ENCODE measurements around the gene PRLH. TPM values are rescaled to one million over a fixed set of nuclear protein-coding genes. Genes with fewer than 3 reads are reported as not detected.

The PRLH gene
- total RNA-seq, 1 donor from 2014 or later: not detected

DNA sequence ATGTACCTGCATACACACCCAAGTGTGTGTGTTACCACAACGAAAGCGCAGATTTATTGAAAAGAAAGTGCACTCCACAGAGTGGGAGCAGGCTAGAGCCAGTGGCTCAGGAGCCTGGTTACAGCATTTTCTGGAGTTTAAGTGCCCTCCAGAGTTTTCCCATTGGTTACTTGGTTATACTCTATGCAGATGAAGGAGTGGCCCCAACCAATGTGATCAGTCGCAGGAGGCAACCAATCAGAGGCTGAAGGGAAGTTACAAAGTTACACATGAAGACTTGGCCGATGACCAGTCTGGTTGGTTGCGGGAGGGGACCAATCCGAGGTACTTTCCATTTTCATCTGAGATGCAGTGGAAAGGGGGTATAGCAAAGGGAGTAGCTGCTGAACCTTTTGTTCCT is 13.5 kb upstream of the PRLH start:
- Mint-ChIP-seq H3K4me3 (ENCODE audit: unreplicated experiment) (no peak overlapping the region), H3K27ac (ENCODE audit: unreplicated experiment) (no peak overlapping the region), H3K4me1 (ENCODE audit: unreplicated experiment) (peaks cover 4% of the 10 kb centered on the region), H3K36me3 (ENCODE audit: unreplicated experiment) (peaks cover 32% of the 10 kb centered on the region), H3K9me3 (ENCODE audit: unreplicated experiment) (peaks cover 13% of the 10 kb centered on the region), H3K27me3 (ENCODE audit: unreplicated experiment) (no peaks in the 10 kb centered on the region)
- DNase-seq (ENCODE audit: extremely low spot score, unreplicated experiment): no peak
- TF ChIP-seq, protein P1, sequence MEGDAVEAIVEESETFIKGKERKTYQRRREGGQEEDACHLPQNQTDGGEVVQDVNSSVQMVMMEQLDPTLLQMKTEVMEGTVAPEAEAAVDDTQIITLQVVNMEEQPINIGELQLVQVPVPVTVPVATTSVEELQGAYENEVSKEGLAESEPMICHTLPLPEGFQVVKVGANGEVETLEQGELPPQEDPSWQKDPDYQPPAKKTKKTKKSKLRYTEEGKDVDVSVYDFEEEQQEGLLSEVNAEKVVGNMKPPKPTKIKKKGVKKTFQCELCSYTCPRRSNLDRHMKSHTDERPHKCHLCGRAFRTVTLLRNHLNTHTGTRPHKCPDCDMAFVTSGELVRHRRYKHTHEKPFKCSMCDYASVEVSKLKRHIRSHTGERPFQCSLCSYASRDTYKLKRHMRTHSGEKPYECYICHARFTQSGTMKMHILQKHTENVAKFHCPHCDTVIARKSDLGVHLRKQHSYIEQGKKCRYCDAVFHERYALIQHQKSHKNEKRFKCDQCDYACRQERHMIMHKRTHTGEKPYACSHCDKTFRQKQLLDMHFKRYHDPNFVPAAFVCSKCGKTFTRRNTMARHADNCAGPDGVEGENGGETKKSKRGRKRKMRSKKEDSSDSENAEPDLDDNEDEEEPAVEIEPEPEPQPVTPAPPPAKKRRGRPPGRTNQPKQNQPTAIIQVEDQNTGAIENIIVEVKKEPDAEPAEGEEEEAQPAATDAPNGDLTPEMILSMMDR (IDR thresholded peaks at IDR 0.05): no peak

DNA sequence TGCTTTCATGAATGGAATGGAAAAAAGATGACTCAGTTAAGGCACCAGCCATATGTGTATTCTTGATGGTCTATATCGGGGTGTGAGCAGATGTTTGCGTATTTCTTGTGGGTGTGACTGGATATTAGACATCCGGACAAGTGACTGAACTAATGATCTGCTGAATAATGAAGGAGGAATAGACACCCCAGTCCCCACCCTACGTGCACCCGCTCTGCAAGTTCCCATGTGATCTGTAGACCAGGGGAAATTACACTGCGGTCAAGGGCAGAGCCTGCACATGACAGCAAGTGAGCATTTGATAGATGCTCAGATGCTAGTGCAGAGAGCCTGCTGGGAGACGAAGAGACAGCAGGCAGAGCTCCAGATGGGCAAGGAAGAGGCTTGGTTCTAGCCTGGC is 12.4 kb upstream of the PRLH start:
- Mint-ChIP-seq H3K9me3 (ENCODE audit: unreplicated experiment) (peaks cover 13% of the 10 kb centered on the region), H3K4me3 (ENCODE audit: unreplicated experiment) (no peak overlapping the region), H3K4me1 (ENCODE audit: unreplicated experiment) (peaks cover 7% of the 10 kb centered on the region), H3K27ac (ENCODE audit: unreplicated experiment) (no peak overlapping the region), H3K36me3 (ENCODE audit: unreplicated experiment) (peaks cover 32% of the 10 kb centered on the region), H3K27me3 (ENCODE audit: unreplicated experiment) (no peaks in the 10 kb centered on the region)
- TF ChIP-seq, protein P1 (IDR thresholded peaks at IDR 0.05): no peak
- DNase-seq (ENCODE audit: extremely low spot score, unreplicated experiment): no peak

DNA sequence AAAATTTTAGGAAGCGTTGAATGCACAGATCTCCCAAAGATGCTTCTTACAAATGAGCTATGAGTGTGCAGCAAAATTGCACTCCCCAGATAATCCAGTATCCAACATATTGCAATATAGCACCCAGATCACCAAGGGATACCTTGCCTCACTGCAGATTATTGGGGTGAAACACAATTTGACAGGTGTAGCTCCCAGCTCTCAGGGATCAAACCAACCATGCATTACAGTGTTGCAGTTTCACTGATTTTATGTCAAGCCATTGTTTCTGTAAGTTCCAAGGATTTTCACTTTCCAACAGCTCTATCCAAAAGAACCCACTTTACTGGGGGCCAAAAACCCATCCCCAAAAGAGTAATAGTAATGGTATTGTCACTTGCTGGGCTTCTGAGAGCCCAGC is 10.8 kb upstream of the PRLH start:
- TF ChIP-seq, protein P1 (IDR thresholded peaks at IDR 0.05): no peak
- no peak for DNase-seq (ENCODE audit: extremely low spot score, unreplicated experiment)
- Mint-ChIP-seq H3K4me3 (ENCODE audit: unreplicated experiment) (no peak overlapping the region), H3K4me1 (ENCODE audit: unreplicated experiment) (peaks cover 11% of the 10 kb centered on the region), H3K9me3 (ENCODE audit: unreplicated experiment) (peaks cover 13% of the 10 kb centered on the region), H3K27ac (ENCODE audit: unreplicated experiment) (no peak overlapping the region), H3K36me3 (ENCODE audit: unreplicated experiment) (peaks cover 32% of the 10 kb centered on the region), H3K27me3 (ENCODE audit: unreplicated experiment) (no peaks in the 10 kb centered on the region)

DNA sequence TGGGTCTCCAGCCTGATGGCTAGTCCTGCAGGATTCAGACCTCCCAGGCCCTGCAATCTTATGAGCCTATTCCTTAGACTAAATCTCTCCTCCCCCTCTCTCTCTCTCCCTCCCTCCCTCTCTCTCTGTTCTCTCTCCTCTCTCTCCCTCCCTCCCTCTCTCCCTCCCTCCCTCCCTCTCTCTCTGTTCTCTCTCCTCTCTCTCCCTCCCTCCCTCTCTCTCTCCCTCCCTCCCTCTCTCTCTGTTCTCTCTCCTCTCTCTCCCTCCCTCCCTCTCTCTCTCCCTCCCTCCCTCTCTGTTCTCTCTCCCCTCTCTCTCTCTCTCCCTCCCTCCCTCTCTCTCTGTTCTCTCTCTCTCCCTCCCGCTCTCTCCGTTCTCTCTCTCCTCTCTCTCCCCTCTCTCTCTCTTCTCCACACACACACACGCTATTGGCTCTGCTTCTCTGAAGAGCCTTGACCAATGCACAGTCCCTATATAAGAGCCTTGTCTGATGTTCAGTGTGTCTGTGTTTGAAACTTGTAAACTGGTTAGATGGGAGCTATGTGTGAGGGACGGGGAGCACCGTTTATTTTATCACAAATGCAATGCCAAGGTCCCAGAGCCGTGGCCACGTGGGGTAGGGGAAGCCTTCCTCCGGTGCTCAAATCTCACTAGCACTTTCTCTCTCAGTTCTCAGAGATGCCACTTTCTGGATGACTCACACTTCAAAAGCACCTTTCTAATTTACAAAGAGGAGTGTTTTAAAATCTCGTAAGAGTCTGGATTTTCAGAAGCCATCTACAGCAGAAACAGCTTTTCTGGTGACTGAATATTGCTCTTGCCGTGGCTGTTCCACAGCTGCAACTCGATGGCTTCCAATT is 9.4 kb upstream of the PRLH start:
- Mint-ChIP-seq H3K9me3 (ENCODE audit: unreplicated experiment) (peaks cover 13% of the 10 kb centered on the region), H3K36me3 (ENCODE audit: unreplicated experiment) (peaks cover 31% of the 10 kb centered on the region), H3K27ac (ENCODE audit: unreplicated experiment) (no peak overlapping the region), H3K27me3 (ENCODE audit: unreplicated experiment) (peaks cover under 1% of the 10 kb centered on the region), H3K4me1 (ENCODE audit: unreplicated experiment) (peaks cover 11% of the 10 kb centered on the region), H3K4me3 (ENCODE audit: unreplicated experiment) (no peak overlapping the region)
- DNase-seq (ENCODE audit: extremely low spot score, unreplicated experiment): no peak
- TF ChIP-seq, protein P1 (IDR thresholded peaks at IDR 0.05): no peak

DNA sequence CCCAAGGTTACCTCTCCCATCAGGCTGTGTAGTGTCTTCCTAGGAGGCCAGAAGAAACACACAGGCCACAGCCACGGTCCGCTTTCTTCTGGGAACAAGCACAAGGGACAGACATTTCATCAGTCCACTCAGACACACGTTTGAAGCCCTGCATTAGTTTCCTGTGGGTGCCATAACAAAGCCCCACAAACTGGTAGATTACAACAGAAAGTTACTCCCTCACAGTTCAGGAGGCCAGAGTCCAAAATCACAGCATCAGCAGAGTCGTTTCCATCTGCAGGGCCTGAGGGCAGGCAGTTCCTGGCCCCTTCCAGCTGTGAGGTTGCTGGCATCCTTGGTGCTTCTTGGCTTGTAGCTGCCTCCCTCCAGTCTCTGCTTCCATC is 8.8 kb upstream of the PRLH start:
- Mint-ChIP-seq H3K27me3 (ENCODE audit: unreplicated experiment) (peaks cover 5% of the 10 kb centered on the region), H3K27ac (ENCODE audit: unreplicated experiment) (no peak overlapping the region), H3K36me3 (ENCODE audit: unreplicated experiment) (peaks cover 26% of the 10 kb centered on the region), H3K9me3 (ENCODE audit: unreplicated experiment) (peaks cover 13% of the 10 kb centered on the region), H3K4me1 (ENCODE audit: unreplicated experiment) (peaks cover 11% of the 10 kb centered on the region), H3K4me3 (ENCODE audit: unreplicated experiment) (no peak overlapping the region)
- no peak for DNase-seq (ENCODE audit: extremely low spot score, unreplicated experiment)
- TF ChIP-seq, protein P1 (IDR thresholded peaks at IDR 0.05): no peak

Measured in osteocyte (in vitro differentiated cells).